ENCODE measurements around the gene ZNF44. TPM values are rescaled to one million over a fixed set of nuclear protein-coding genes. Genes with fewer than 3 reads are reported as not detected.
A peak's percentile ranks its signal among the peaks of the same experiment; 100 is the strongest.

ZNF44 gene
- total and polyA plus RNA-seq, 2 of the 13 experiments (the other 11 are each of a cell fraction or from before 2014, with no cell fraction given): 6.9 to 15.7 TPM

- TF ChIP-seq HOMEZ (CRISPR knock-in tag; IDR thresholded peaks at IDR 0.05; ENCODE audit: low read depth) (peak; percentile 25; the same call in 1 of the 2 replicates), PRPF4 (IDR thresholded peaks at IDR 0.05; ENCODE audit: low read depth, low read length, poor library complexity, severe bottlenecking) (peak; percentile 62), ZBTB37 (CRISPR knock-in tag; IDR thresholded peaks at IDR 0.05) (no peak), FOXK2 (IDR thresholded peaks at IDR 0.05) (peak; percentile 29; the same call in 1 of the 2 replicates), NKX3-1 (CRISPR knock-in tag; IDR thresholded peaks at IDR 0.05) (no peak), E2F5 (CRISPR knock-in tag; conservative IDR thresholded peaks at IDR 0.05) (no peak), ARID4A (CRISPR knock-in tag; IDR thresholded peaks at IDR 0.05; ENCODE audit: borderline replicate concordance) (peak; percentile 77; the same call in 1 of the 2 replicates), ARNT (IDR thresholded peaks at IDR 0.05) (no peak), ZSCAN9 (CRISPR knock-in tag; IDR thresholded peaks at IDR 0.05; ENCODE audit: borderline replicate concordance) (0 out of 2 replicates have a peak, but pooled peaks have one; percentile 22), POLR2AphosphoS5 (IDR thresholded peaks at IDR 0.05; ENCODE audit: low read depth, low read length) (0 out of 2 replicates have a peak, but pooled peaks have one; percentile 31), ZGPAT (CRISPR knock-in tag; IDR thresholded peaks at IDR 0.05) (peak; percentile 83; the same call in 1 of the 2 replicates), ZNF501 (CRISPR knock-in tag; IDR thresholded peaks at IDR 0.05) (peak; percentile 41; the same call in 1 of the 2 replicates), JDP2 (CRISPR knock-in tag; IDR thresholded peaks at IDR 0.05; ENCODE audit: borderline replicate concordance) (no peak), ZBTB44 (CRISPR knock-in tag; IDR thresholded peaks at IDR 0.05) (no peak), ZUFSP (CRISPR knock-in tag; IDR thresholded peaks at IDR 0.05; ENCODE audit: borderline replicate concordance) (no peak)
Measured at GRCh38 chr19:12331211-12331941, 36.7 kb upstream of the ZNF44 start (continued).

All from HepG2 (cell line).